Calu3 (cell line): Measurements from ENCODE around the gene MGMT. TPM values are rescaled to one million over a fixed set of nuclear protein-coding genes. Genes with fewer than 3 reads are reported as not detected.

ENCODE experiments used
- BruUV-seq: library from RNA; stranded (reverse); fragments of 400-500 nt; replicated peaks from 2 replicates; lab custom pipeline; 2021; lab: Mats Ljungman, UMichigan
- CTCF ChIA-PET: fragments of 300-600 bp; sonication (Branson Sonifier 250); formaldehyde crosslinking; loops from one replicate; lab custom pipeline; 2022; ENCODE audit warnings: antibody characterized with exemption; lab: Charles Lee
- DNase-seq: peaks from one replicate; pipeline ENCODE4 v3.0.0; 2022
- H3K27ac Mint-ChIP-seq: one replicate; pipeline ENCODE4 v1.8.0; 2022; ENCODE audit warnings: mixed read lengths; ENCODE audit not compliant: unreplicated experiment
- H3K27me3 Mint-ChIP-seq: one replicate; pipeline ENCODE4 v1.8.0; 2022; ENCODE audit warnings: mixed read lengths; ENCODE audit not compliant: unreplicated experiment
- H3K36me3 Mint-ChIP-seq: one replicate; pipeline ENCODE4 v1.8.0; 2022; ENCODE audit warnings: mild to moderate bottlenecking, moderate library complexity, mixed read lengths; ENCODE audit not compliant: insufficient read depth, unreplicated experiment
- H3K4me1 Mint-ChIP-seq: one replicate; pipeline ENCODE4 v1.8.0; 2022; ENCODE audit warnings: mild to moderate bottlenecking, low read depth, mixed read lengths; ENCODE audit not compliant: unreplicated experiment
- H3K4me3 Mint-ChIP-seq: one replicate; pipeline ENCODE4 v1.8.0; 2022; ENCODE audit warnings: mild to moderate bottlenecking, low read depth, moderate library complexity, mixed read lengths; ENCODE audit not compliant: unreplicated experiment
- H3K9me3 Mint-ChIP-seq: one replicate; pipeline ENCODE4 v1.8.0; 2022; ENCODE audit warnings: low read depth, mixed read lengths; ENCODE audit not compliant: unreplicated experiment
- intact Hi-C: fragments of 100-400 bp; cut with micrococcal nuclease; formaldehyde crosslinking; loops from one replicate; pipeline ENCODE4 v1.10.0; 2022; ENCODE audit not compliant: unreplicated experiment
- total RNA-seq: library from RNA; stranded (reverse); gene quantifications from 2 replicates; pipeline ENCODE4 v1.2.3, GENCODE V29; 2022
- TF ChIP-seq, protein P1 (sequence below): fragments of 200-600 bp; IDR thresholded peaks from one replicate; pipeline ENCODE4 v1.8.0; 2022; ENCODE audit warnings: antibody characterized with exemption; ENCODE audit not compliant: unreplicated experiment

The MGMT gene
- total RNA-seq, 1 experiment from 2014 or later = 8.3 TPM

DNA sequence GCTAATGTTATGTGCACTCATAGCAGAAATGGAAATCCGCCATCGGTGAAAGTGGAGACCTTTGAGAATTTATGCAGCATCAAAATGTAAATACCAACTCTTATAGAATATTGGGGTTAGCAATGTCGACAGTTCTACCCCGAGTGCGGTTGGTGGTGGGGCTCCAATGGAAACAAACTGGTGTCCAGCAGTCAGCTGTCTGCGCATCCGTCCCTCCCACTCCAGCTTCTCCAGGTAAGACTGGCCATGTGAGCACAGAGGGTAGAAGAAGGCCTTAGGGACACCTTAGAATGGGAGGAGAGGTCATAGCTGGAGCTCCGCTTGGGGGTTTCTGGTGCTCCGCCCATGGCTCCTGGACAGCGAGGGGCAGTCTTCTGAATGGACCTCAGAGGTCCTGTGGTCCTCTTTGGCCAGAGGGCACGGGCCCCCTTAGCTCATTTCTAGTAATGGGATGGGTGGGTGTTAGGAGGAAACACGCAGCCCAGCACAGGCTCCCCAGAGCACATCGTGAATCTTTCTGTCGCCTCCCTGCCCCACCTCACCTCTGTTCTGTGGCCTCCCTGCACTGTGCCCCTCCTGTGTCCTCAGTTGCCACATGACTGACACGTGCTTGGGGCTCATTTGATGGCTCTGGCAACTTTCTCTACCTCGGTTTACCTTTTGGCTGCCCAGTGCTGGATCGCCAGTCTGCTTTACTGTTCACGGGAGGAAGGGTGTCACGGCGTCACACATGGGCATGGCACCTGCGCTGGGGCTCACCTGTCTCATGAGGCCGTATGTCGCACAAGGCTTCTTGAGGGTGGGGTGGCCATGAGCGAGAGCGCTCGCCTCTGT, 50.0 kb downstream of the MGMT start:
- Mint-ChIP-seq H3K27me3 (no peaks in the 10 kb centered on the region), H3K27ac (no peak overlapping the region), H3K9me3 (peaks cover 2% of the 10 kb centered on the region), H3K4me1 (no peaks in the 10 kb centered on the region), H3K36me3 (no peaks in the 10 kb centered on the region), H3K4me3 (no peak overlapping the region)
- no TSS peak for BruUV-seq
- DNase-seq = no peak
- TF ChIP-seq, protein P1, sequence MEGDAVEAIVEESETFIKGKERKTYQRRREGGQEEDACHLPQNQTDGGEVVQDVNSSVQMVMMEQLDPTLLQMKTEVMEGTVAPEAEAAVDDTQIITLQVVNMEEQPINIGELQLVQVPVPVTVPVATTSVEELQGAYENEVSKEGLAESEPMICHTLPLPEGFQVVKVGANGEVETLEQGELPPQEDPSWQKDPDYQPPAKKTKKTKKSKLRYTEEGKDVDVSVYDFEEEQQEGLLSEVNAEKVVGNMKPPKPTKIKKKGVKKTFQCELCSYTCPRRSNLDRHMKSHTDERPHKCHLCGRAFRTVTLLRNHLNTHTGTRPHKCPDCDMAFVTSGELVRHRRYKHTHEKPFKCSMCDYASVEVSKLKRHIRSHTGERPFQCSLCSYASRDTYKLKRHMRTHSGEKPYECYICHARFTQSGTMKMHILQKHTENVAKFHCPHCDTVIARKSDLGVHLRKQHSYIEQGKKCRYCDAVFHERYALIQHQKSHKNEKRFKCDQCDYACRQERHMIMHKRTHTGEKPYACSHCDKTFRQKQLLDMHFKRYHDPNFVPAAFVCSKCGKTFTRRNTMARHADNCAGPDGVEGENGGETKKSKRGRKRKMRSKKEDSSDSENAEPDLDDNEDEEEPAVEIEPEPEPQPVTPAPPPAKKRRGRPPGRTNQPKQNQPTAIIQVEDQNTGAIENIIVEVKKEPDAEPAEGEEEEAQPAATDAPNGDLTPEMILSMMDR = no peak
- intact Hi-C loops = no loop called here
- CTCF ChIA-PET = interaction anchor here (0.6 to 0.7 kb wide), 2 partner anchors 11 to 858 kb away, joined by 3 to 5 read pairs; no protein-coding TSS in a partner anchor

DNA sequence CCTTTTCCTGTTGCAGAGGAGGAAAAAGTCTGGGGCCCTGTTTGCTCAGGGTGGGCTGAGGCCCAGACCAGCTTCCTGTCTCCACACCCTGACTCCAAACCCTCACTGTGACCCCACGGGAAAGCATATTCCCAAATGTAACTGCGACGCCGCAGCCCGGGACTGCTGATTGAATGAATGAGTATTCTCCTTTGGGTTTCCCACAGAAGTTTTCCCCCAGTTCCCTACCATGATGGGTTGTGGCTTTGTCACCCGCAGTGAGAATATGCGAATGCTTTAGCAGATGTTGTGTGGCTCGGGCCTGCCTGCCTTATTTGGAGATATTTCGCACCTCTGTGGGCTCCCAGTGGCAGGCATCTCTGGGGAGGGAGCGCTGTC, 50.6 kb downstream of the MGMT start:
- no peak overlapping the region for H3K27ac Mint-ChIP-seq
- no peaks in the 10 kb centered on the region for H3K27me3 Mint-ChIP-seq
- peaks cover 2% of the 10 kb centered on the region for H3K9me3 Mint-ChIP-seq
- no peaks in the 10 kb centered on the region for H3K4me1 Mint-ChIP-seq
- CTCF ChIA-PET = no interaction called here
- no peaks in the 10 kb centered on the region for H3K36me3 Mint-ChIP-seq
- no peak overlapping the region for H3K4me3 Mint-ChIP-seq
- BruUV-seq = no TSS peak
- no peak for DNase-seq
- intact Hi-C loops = no loop called here
- TF ChIP-seq, protein P1 = no peak

DNA sequence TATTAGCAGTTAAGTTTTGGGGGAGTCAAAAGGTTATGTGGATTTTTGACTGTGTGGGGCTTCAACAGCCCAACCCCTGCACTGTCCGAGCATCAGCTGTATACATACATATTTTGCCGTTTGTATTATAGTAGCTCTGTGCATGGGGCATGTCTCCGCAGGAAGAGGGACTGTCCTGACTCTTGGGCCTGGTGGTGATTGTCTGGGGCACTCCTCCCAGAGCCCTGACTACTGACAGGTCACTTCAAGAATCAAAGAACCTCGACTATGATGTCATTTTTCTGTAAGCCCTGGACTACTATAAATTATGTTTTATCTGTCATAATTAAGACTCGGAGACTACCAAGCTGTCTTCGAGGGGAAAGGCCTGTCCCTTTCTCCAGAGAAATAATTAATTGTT, 51.8 kb downstream of the MGMT start:
- intact Hi-C loops = no loop called here
- TF ChIP-seq, protein P1 = no peak
- CTCF ChIA-PET = no interaction called here
- no TSS peak for BruUV-seq
- DNase-seq = no peak
- H3K4me1 Mint-ChIP-seq = no peaks in the 10 kb centered on the region
- peaks cover 2% of the 10 kb centered on the region for H3K9me3 Mint-ChIP-seq
- H3K27me3 Mint-ChIP-seq = no peaks in the 10 kb centered on the region
- no peak overlapping the region for H3K27ac Mint-ChIP-seq
- H3K4me3 Mint-ChIP-seq = no peak overlapping the region
- no peaks in the 10 kb centered on the region for H3K36me3 Mint-ChIP-seq

DNA sequence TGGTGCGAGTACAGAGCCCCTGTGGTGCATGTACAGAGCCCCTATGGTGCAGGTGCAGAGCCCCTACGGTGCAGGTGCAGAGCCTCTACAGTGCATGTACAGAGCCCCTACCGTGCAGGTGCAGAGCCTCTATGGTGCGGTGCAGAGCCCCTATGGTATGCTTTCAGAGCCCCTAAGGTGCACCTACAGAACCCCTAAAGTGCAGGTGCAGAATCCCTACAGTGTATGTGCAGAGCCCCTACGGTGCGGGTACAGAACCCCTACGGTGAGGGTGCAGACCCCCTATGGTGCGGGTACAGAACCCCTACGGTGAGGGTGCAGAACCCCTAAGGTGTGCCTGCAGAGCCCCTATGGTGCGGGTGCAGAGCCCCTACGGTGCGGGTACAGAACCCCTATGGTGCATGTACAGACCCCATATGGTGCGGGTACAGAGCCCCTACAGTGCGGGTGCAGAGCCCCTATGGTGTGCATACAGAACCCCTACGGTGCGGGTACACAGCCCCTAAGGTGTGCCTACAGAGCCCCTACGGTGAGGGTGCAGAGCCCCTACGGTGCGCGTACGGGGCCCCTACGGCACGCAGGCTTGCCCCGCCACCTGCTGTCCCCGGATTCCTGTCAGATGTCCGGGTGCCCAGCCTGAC, 53.5 kb downstream of the MGMT start:
- Mint-ChIP-seq H3K36me3 (no peaks in the 10 kb centered on the region), H3K27me3 (no peaks in the 10 kb centered on the region), H3K9me3 (peaks cover 2% of the 10 kb centered on the region), H3K4me1 (no peaks in the 10 kb centered on the region), H3K27ac (no peak overlapping the region), H3K4me3 (no peak overlapping the region)
- CTCF ChIA-PET = no interaction called here
- TF ChIP-seq, protein P1 = no peak
- DNase-seq = no peak
- intact Hi-C loops = no loop called here
- BruUV-seq = no TSS peak
